ENCODE measurements around the gene RAD9A.

The RAD9A gene

GRCh38 chr11:67429722-67430121, 37.9 kb downstream of the RAD9A start:
- no peak for DNase-seq

GRCh38 chr11:67431346-67432249, 39.8 kb downstream of the RAD9A start:
- DNase-seq, result no peak

- no peak for DNase-seq
Observed at GRCh38 chr11:67432655-67433349, 41.0 kb downstream of the RAD9A start.

- no peak for DNase-seq
Observed at GRCh38 chr11:67433536-67434394, 42.0 kb downstream of the RAD9A start.

- DNase-seq, result no peak
Observed at GRCh38 chr11:67434395-67434881, 42.7 kb downstream of the RAD9A start.

GRCh38 chr11:67435031-67435726, 43.4 kb downstream of the RAD9A start:
- DNase-seq, result no peak

GRCh38 chr11:67435727-67436458, 44.1 kb downstream of the RAD9A start:
- no peak for DNase-seq

GRCh38 chr11:67436459-67437081, 44.8 kb downstream of the RAD9A start:
- DNase-seq, result no peak

GRCh38 chr11:67437082-67437808, 45.5 kb downstream of the RAD9A start, which contains the start of gene PTPRCAP:
Gene PTPRCAP, minus strand, starts transcription at chr11:67437682. Its CDS starts 63 bp downstream, at chr11:67437619.
- DNase-seq, result no peak

- DNase-seq, result no peak
Observed at GRCh38 chr11:67437809-67438157, 46.0 kb downstream of the RAD9A start.

GRCh38 chr11:67438158-67438902, 46.5 kb downstream of the RAD9A start:
- DNase-seq, result no peak

- DNase-seq, result no peak
Observed at GRCh38 chr11:67439321-67440228, 47.8 kb downstream of the RAD9A start.

GRCh38 chr11:67440229-67441097, 48.7 kb downstream of the RAD9A start:
- DNase-seq, result no peak

- DNase-seq, result no peak
Observed at GRCh38 chr11:67441098-67441563, 49.3 kb downstream of the RAD9A start.

GRCh38 chr11:67441731-67442351, 50.1 kb downstream of the RAD9A start:
- DNase-seq, result no peak

GRCh38 chr11:67442504-67443404, 51.0 kb downstream of the RAD9A start:
- no peak for DNase-seq
